ENCODE measurements around the gene DMPK.

GRCh38 chr19:45764945-45765701 is 17.2 kb downstream of the DMPK start:
- no peak for TF ChIP-seq CTCF (IDR thresholded peaks at IDR 0.05; ENCODE audit: poor library complexity)
- TF ChIP-seq EZH2 (IDR thresholded peaks at IDR 0.05; ENCODE audit: borderline replicate concordance), result no peak
- no peak for TF ChIP-seq EZH2phosphoT487 (IDR thresholded peaks at IDR 0.05; ENCODE audit: low read depth, severe bottlenecking, unreplicated experiment)
